Liver (tissue), 9 donors: ENCODE data around the gene GRK1. TPM values are rescaled to one million over a fixed set of nuclear protein-coding genes. Genes with fewer than 3 reads are reported as not detected.

Source experiments
- DNase-seq: peaks from one replicate; pipeline ENCODE4 v3.0.0-alpha.2; 2017; ENCODE audit warnings: low spot score
- H3K27ac ChIP-seq, 2 donors: one replicate each; pipeline ENCODE4 v1.7.0; 2013; ENCODE audit warnings: inconsistent platforms in 2 of 2, low read length in 2 of 2, control low read depth in 1 of 2, low read depth in 1 of 2, mild to moderate bottlenecking in 1 of 2
- H3K27me3 ChIP-seq, 4 donors: one replicate each; pipeline versions ENCODE4 v1.6.1 to v1.7.0; 2013; ENCODE audit warnings: low read length in 3 of 4, inconsistent platforms in 1 of 4, mild to moderate bottlenecking in 1 of 4, moderate library complexity in 1 of 4; ENCODE audit not compliant: control insufficient read depth in 4 of 4, insufficient read depth in 4 of 4
- H3K36me3 ChIP-seq, 4 donors: one replicate each; pipeline versions ENCODE4 v1.6.1 to v1.7.0; 2013; ENCODE audit warnings: low read length in 3 of 4, mild to moderate bottlenecking in 3 of 4, low read depth in 1 of 4, moderate library complexity in 1 of 4; ENCODE audit not compliant: control insufficient read depth in 4 of 4, insufficient read depth in 3 of 4
- H3K4me1 ChIP-seq, 4 donors: one replicate each; pipeline versions ENCODE4 v1.6.1 to v1.7.0; 2013; ENCODE audit warnings: low read length in 3 of 4, mild to moderate bottlenecking in 3 of 4, moderate library complexity in 1 of 4; ENCODE audit not compliant: control insufficient read depth in 4 of 4, insufficient read depth in 4 of 4
- H3K4me3 ChIP-seq, 3 donors: one replicate each; pipeline versions ENCODE4 v1.6.1 to v1.7.0; 2013; ENCODE audit warnings: low read length in 3 of 3, control low read depth in 1 of 3, low read depth in 1 of 3, mild to moderate bottlenecking in 1 of 3
- H3K9ac ChIP-seq, 2 donors: one replicate each; pipeline ENCODE4 v1.7.0; 2013; ENCODE audit warnings: low read length in 2 of 2, mild to moderate bottlenecking in 2 of 2, moderate library complexity in 2 of 2, control low read depth in 1 of 2, low read depth in 1 of 2
- H3K9me3 ChIP-seq, 4 donors: one replicate each; pipeline versions ENCODE4 v1.6.1 to v1.7.0; 2013; ENCODE audit warnings: low read length in 3 of 4; ENCODE audit not compliant: control insufficient read depth in 4 of 4
- ATF3 ChIP-seq: IDR thresholded peaks from 2 replicates; pipeline ENCODE4 v1.6.1; 2016; ENCODE audit warnings: antibody characterized with exemption
- CTCF ChIP-seq: fragments of 150-350 bp; IDR thresholded peaks from 2 replicates; pipeline ENCODE4 v1.5.1; 2017; ENCODE audit warnings: improper control_type of control experiment, low read depth, low read length; ENCODE audit not compliant: missing input control
- EGR1 ChIP-seq, 2 donors: IDR thresholded peaks; 2 replicates each; pipeline ENCODE4 v1.6.1; 2016 to 2018; ENCODE audit warnings: antibody characterized with exemption in 2 of 2, low read depth in 2 of 2
- FOXA1 ChIP-seq: IDR thresholded peaks from 2 replicates; pipeline ENCODE4 v1.6.1; 2016; ENCODE audit warnings: antibody characterized with exemption
- FOXA2 ChIP-seq: IDR thresholded peaks from 2 replicates; pipeline ENCODE4 v1.6.1; 2016; ENCODE audit warnings: antibody characterized with exemption
- GABPA ChIP-seq, 2 donors: IDR thresholded peaks in 1 of 2; conservative IDR thresholded peaks in 1 of 2; 2 replicates each; pipeline ENCODE4 v1.6.1; 2016; ENCODE audit warnings: antibody characterized with exemption in 2 of 2, mild to moderate bottlenecking in 1 of 2, moderate library complexity in 1 of 2
- HNF4A ChIP-seq, 2 donors: conservative IDR thresholded peaks; 2 replicates each; pipeline ENCODE4 v1.6.1; 2016; ENCODE audit warnings: antibody characterized with exemption in 2 of 2, mild to moderate bottlenecking in 2 of 2
- HNF4G ChIP-seq: IDR thresholded peaks from 2 replicates; pipeline ENCODE4 v1.6.1; 2016; ENCODE audit warnings: antibody characterized with exemption
- JUND ChIP-seq, 2 donors: IDR thresholded peaks; 2 replicates each; pipeline ENCODE4 v1.6.1; 2016; ENCODE audit warnings: antibody characterized with exemption in 2 of 2
- MAX ChIP-seq: IDR thresholded peaks from 2 replicates; pipeline ENCODE4 v1.6.1; 2016; ENCODE audit warnings: antibody characterized with exemption
- NR2F2 ChIP-seq: IDR thresholded peaks from 2 replicates; pipeline ENCODE4 v1.6.1; 2016; ENCODE audit warnings: antibody characterized with exemption
- RAD21 ChIP-seq, 2 donors: IDR thresholded peaks; 2 replicates each; pipeline ENCODE4 v1.6.1; 2016; ENCODE audit warnings: antibody characterized with exemption in 2 of 2, mild to moderate bottlenecking in 2 of 2
- REST ChIP-seq: IDR thresholded peaks from 2 replicates; pipeline ENCODE4 v1.6.1; 2016; ENCODE audit warnings: antibody characterized with exemption, mild to moderate bottlenecking
- RXRA ChIP-seq, 2 donors: IDR thresholded peaks; 2 replicates each; pipeline ENCODE4 v1.6.1; 2017 to 2018; ENCODE audit warnings: antibody characterized with exemption in 2 of 2, mild to moderate bottlenecking in 1 of 2
- SP1 ChIP-seq: IDR thresholded peaks from 2 replicates; pipeline ENCODE4 v1.6.1; 2018; ENCODE audit warnings: antibody characterized with exemption, mild to moderate bottlenecking
- TAF1 ChIP-seq: conservative IDR thresholded peaks from 2 replicates; pipeline ENCODE4 v1.6.1; 2016; ENCODE audit warnings: antibody characterized with exemption, mild to moderate bottlenecking
- YY1 ChIP-seq: IDR thresholded peaks from 2 replicates; pipeline ENCODE4 v1.6.1; 2016; ENCODE audit warnings: antibody characterized with exemption, mild to moderate bottlenecking
- ZBTB33 ChIP-seq: IDR thresholded peaks from 2 replicates; pipeline ENCODE4 v1.6.1; 2016; ENCODE audit warnings: antibody characterized with exemption
- WGBS: extraction: QIAGEN DNeasy Blood & Tissue Kit; methylation state at CpG from one replicate; pipeline ENCODE4 v1.1.7; 2013; 5-methylcytosine and 5-hydroxymethylcytosine counted together
- polyA plus RNA-seq, 2 donors: library from polyadenylated mRNA; stranded (reverse) in 1 of 2; unstranded in 1 of 2; fragments of 200-250 nt in 1 of 2; fragments of >200 nt in 1 of 2; fragmentation: Nextera tagmentation in 1 of 2; extraction: Ambion mirVana in 1 of 2; gene quantifications; one replicate each; pipeline versions ENCODE4 v1.2.1 to v1.2.3, GENCODE V29; 2013 to 2015
- total RNA-seq, 2 donors: library from RNA; depleted of rRNA; stranded (reverse); fragments of >200 nt; gene quantifications; one replicate each; pipeline ENCODE4 v1.2.3, GENCODE V29; 2014
- donor health status: healthy.
- donor health status: healthy.
- donor health status: healthy.
- donor health status: healthy.
- donor health status: healthy.

Gene GRK1
- total and polyA plus RNA-seq, 4 donors: 0.05 TPM; not detected in 3

GRCh38 chr13:113669755-113670341 is 2.8 kb downstream of the GRK1 start:
- Histone ChIP-seq H3K36me3 (no peaks in the 10 kb centered on the region), H3K27me3 (peaks cover 0 to 7% (median under 1%) of the 10 kb centered on the region in 4 donors), H3K4me3 (no peak overlapping the region), H3K9me3 (peaks cover 0 to 7% (median 1%) of the 10 kb centered on the region in 4 donors), H3K27ac (no peak overlapping the region), H3K9ac (no peak overlapping the region), H3K4me1 (peaks cover 0 to 2% (median 0%) of the 10 kb centered on the region in 4 donors)
- no peak for TF ChIP-seq REST
- TF ChIP-seq RXRA (IDR thresholded peaks at IDR 0.05): no peak
- no peak for TF ChIP-seq RAD21 (IDR thresholded peaks at IDR 0.05)
- no peak for TF ChIP-seq ZBTB33
- no peak for TF ChIP-seq YY1
- TF ChIP-seq CTCF: no peak
- TF ChIP-seq MAX: no peak
- TF ChIP-seq SP1: no peak
- TF ChIP-seq TAF1: no peak
- TF ChIP-seq HNF4G: no peak
- no peak for TF ChIP-seq ATF3
- TF ChIP-seq JUND (IDR thresholded peaks at IDR 0.05): no peak
- TF ChIP-seq FOXA2: no peak
- no peak for TF ChIP-seq HNF4A (conservative IDR thresholded peaks at IDR 0.05)
- TF ChIP-seq GABPA (IDR thresholded peaks at IDR 0.05 in 1 of 2, conservative IDR thresholded peaks at IDR 0.05 in 1 of 2): no peak
- TF ChIP-seq NR2F2: no peak
- TF ChIP-seq EGR1 (IDR thresholded peaks at IDR 0.05; ENCODE audit: low read depth in 2 of 2): no peak
- no peak for TF ChIP-seq FOXA1
- DNase-seq: no peak
- WGBS: 87% methylated on average over 21 of the region's 21 CpGs
